NT2/D1 (cell line): ENCODE results near the gene CAGE1.
"Not testable (repeated sequence)": the region's sequence is repeated elsewhere in the genome, so short reads cannot be mapped to it uniquely, and the experiment has no call there.

Experiments
- DNase-seq: peaks from one replicate; pipeline ENCODE4 v3.0.0-alpha.2; 2011; ENCODE audit warnings: low read depth, low spot score
- H3K27me3 ChIP-seq: 2 replicates; pipeline ENCODE4 v1.6.0; 2011; ENCODE audit warnings: mild to moderate bottlenecking; ENCODE audit not compliant: insufficient read length, insufficient read depth
- H3K36me3 ChIP-seq: 2 replicates; pipeline ENCODE4 v1.6.1; 2011; ENCODE audit warnings: mild to moderate bottlenecking, low read length, mixed read lengths; ENCODE audit not compliant: insufficient read depth, insufficient read length
- H3K4me1 ChIP-seq: 2 replicates; pipeline ENCODE4 v1.5.1; 2011; ENCODE audit not compliant: insufficient read depth, insufficient read length
- H3K4me3 ChIP-seq: 2 replicates; pipeline ENCODE4 v1.5.1; 2011; ENCODE audit warnings: low read depth; ENCODE audit not compliant: insufficient read length
- H3K9ac ChIP-seq: 2 replicates; pipeline ENCODE4 v1.6.0; 2011; ENCODE audit warnings: low read depth; ENCODE audit not compliant: insufficient read length
- H3K9me3 ChIP-seq: 2 replicates; pipeline ENCODE4 v1.5.1; 2011; ENCODE audit warnings: mild to moderate bottlenecking, low read length; ENCODE audit not compliant: insufficient read depth
- SUZ12 ChIP-seq: IDR thresholded peaks from 2 replicates; pipeline ENCODE4 v1.6.1; 2011; ENCODE audit not compliant: insufficient read length, insufficient read depth; ENCODE audit errors: extremely low read depth
- YY1 ChIP-seq: IDR thresholded peaks from 2 replicates; pipeline ENCODE4 v1.6.1; 2011; ENCODE audit not compliant: insufficient read length, insufficient read depth
- ZNF274 ChIP-seq: IDR thresholded peaks from 2 replicates; pipeline ENCODE4 v1.6.1; 2011; ENCODE audit warnings: mild to moderate bottlenecking, low read depth, low read length

CAGE1 gene

DNA sequence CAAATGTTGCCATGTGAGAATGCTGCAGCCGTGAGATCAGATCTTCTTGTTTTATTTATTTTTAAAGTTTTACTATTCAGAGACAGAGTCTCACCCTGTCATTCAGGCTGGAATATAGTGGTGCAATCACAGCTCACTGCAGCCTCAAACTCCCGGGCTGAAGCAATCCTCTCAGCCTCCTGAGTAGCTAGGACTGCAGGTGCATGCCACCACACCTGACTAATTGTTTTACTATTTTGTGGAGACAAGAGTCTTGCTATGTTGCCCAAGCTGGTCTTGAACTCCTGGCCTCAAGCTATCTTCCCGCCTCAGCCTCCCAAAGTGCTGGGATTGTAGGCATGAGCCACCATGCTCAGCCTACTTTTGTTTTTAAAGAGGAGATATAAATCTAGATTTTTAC lies 54.0 kb downstream of the CAGE1 start:
- no peak for DNase-seq
- TF ChIP-seq YY1 (no peak), ZNF274 (no peak), SUZ12 (no peak)
- Histone ChIP-seq H3K9ac (no peak overlapping the region), H3K4me3 (no peak overlapping the region), H3K9me3 (0 out of 2 replicates have a peak, but pooled peaks cover 1% of the 10 kb centered on the region), H3K4me1 (no peaks in the 10 kb centered on the region), H3K27me3 (no peaks in the 10 kb centered on the region), H3K36me3 (no peaks in the 10 kb centered on the region)

DNA sequence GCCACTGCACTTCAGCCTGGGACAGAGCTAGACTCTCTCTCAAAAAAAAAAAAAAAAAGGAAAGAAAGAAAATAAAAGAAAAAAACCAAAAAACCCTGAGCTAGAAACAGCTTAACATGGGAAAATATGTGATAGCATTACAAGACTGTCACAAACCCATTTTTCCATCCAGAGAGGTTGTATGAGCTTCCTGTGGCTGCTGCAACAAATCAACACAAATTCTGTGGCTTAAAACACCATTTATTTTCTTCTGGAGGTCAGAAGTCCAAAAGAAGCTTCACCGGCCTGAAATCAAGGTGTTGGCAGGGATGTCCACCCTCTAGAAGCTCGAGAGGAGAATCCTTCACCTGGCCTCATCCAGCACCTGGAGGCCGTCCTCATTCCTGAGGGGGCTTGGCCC lies 54.9 kb downstream of the CAGE1 start:
- Histone ChIP-seq H3K4me1 (no peaks in the 10 kb centered on the region), H3K9ac (no peak overlapping the region), H3K9me3 (no peaks in the 10 kb centered on the region), H3K4me3 (no peak overlapping the region), H3K27me3 (no peaks in the 10 kb centered on the region), H3K36me3 (no peaks in the 10 kb centered on the region)
- no peak for TF ChIP-seq ZNF274
- no peak for TF ChIP-seq YY1
- no peak for TF ChIP-seq SUZ12
- no peak for DNase-seq

DNA sequence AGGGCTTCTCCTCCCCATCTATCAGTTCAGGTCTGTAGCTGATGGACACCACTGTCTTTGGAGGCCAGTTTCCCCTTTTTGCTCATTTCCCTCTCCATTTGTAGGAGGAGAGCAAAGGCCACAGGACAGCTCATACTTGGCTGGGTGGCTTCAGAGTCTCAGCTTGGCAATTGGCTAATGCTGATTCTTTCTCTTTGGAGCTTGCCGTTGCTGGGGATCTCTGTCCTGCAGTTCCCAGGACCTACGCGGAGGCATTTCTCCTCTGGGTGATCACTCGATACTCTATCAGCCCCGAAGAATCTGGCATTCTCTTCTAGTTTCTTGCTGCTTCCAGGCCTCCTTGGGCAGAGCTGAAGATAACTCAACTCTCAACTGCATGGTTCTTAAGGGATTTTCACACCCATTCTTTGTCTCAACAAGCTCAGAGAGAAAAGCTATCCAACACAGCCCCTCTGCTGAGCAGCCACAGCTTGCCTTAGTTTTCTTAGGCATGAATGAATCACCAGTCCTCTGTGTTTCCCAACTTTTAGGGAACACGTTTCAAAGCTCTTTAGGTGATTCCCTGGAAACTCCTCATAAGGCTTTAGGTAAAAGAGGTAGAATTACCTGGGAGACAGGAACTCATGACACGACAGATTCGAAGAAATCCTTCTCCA lies 57.3 kb downstream of the CAGE1 start:
- Histone ChIP-seq H3K4me1 (no peaks in the 10 kb centered on the region), H3K36me3 (no peaks in the 10 kb centered on the region), H3K27me3 (no peaks in the 10 kb centered on the region), H3K9ac (no peak overlapping the region), H3K9me3 (no peaks in the 10 kb centered on the region), H3K4me3 (no peak overlapping the region)
- TF ChIP-seq SUZ12 (no peak), YY1 (no peak), ZNF274 (no peak)
- DNase-seq, result no peak

- no peaks in the 10 kb centered on the region for H3K27me3 ChIP-seq
- TF ChIP-seq ZNF274 (no peak), SUZ12 (no peak), YY1 (no peak)
- H3K9ac ChIP-seq, result no peak overlapping the region
- no peak for DNase-seq
- H3K9me3 ChIP-seq, result no peaks in the 10 kb centered on the region
- no peaks in the 10 kb centered on the region for H3K4me1 ChIP-seq
- H3K36me3 ChIP-seq, result no peaks in the 10 kb centered on the region
- H3K4me3 ChIP-seq, result no peak overlapping the region
Measured at GRCh38 chr6:7331452-7331851, 58.1 kb downstream of the CAGE1 start.

- H3K9me3 ChIP-seq, result no peaks in the 10 kb centered on the region
- no peak for TF ChIP-seq SUZ12
- TF ChIP-seq YY1, result no peak
- no peak for TF ChIP-seq ZNF274
- H3K36me3 ChIP-seq, result no peaks in the 10 kb centered on the region
- no peaks in the 10 kb centered on the region for H3K4me1 ChIP-seq
- H3K4me3 ChIP-seq, result no peak overlapping the region
- no peak overlapping the region for H3K9ac ChIP-seq
- H3K27me3 ChIP-seq, result no peaks in the 10 kb centered on the region
- DNase-seq, result no peak
Measured at GRCh38 chr6:7328243-7328642, 61.3 kb downstream of the CAGE1 start.

GRCh38 chr6:7325750-7326149 lies 63.8 kb downstream of the CAGE1 start:
- no peak overlapping the region for H3K9ac ChIP-seq
- TF ChIP-seq ZNF274 (no peak), SUZ12 (no peak), YY1 (no peak)
- H3K4me1 ChIP-seq, result no peaks in the 10 kb centered on the region
- no peak overlapping the region for H3K4me3 ChIP-seq
- no peaks in the 10 kb centered on the region for H3K9me3 ChIP-seq
- H3K27me3 ChIP-seq, result no peaks in the 10 kb centered on the region
- DNase-seq, result no peak
- no peaks in the 10 kb centered on the region for H3K36me3 ChIP-seq

GRCh38 chr6:7324520-7324919 lies 65.0 kb downstream of the CAGE1 start:
- H3K4me1 ChIP-seq, result no peaks in the 10 kb centered on the region
- DNase-seq, result no peak
- TF ChIP-seq SUZ12, result no peak
- TF ChIP-seq YY1, result no peak
- no peak for TF ChIP-seq ZNF274

DNA sequence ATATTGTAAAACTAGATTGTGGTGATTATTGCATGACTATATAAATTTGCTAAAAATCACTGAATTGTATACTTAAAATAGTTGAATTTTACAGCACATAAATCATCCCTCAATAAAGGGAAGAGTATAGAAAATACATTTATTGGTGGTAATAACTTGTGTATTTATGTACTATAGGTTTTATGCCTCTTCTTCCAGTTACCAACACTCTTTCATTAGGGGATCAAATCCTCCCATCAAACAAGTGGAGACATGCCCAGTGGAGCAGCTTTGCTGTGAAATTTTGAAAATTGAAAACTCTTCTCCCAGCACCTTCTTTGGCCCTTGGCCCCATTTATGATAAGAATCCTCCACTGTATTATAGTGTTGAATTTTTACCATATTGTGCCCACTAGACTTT lies 66.5 kb downstream of the CAGE1 start:
- Histone ChIP-seq H3K36me3 (no peaks in the 10 kb centered on the region), H3K9me3 (no peaks in the 10 kb centered on the region), H3K9ac (no peak overlapping the region), H3K27me3 (no peaks in the 10 kb centered on the region), H3K4me3 (no peak overlapping the region), H3K4me1 (no peaks in the 10 kb centered on the region)
- DNase-seq, result no peak
- TF ChIP-seq YY1, result no peak
- TF ChIP-seq ZNF274, result no peak
- TF ChIP-seq SUZ12, result no peak

More at GRCh38 chr6:7324520-7324919, 65.0 kb downstream of the CAGE1 start:
- H3K4me3 ChIP-seq, result no peak overlapping the region
- no peaks in the 10 kb centered on the region for H3K36me3 ChIP-seq
- H3K9me3 ChIP-seq, result no peaks in the 10 kb centered on the region
- H3K27me3 ChIP-seq, result no peaks in the 10 kb centered on the region
- no peak overlapping the region for H3K9ac ChIP-seq

DNA sequence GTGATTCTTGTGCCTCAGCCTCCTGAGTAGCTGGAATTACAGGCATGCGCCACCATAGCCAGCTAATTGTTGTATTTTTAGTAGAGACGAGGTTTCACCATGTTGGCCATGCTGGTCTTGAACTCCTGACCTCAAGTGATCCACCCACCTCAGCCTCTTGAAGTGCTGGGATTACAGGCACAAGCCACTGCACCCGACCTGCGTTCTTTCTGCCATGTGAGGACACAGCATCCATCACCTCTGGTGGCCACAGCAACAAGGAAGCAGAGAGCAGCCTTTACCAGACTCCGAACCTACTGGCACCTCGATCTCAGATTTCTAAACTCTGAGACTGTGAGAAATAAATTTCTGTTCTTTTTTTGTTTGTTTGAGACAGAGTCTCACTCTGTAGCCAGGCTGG lies 67.7 kb downstream of the CAGE1 start:
- not testable (repeated sequence) for H3K9ac ChIP-seq, H3K4me1 ChIP-seq, H3K4me3 ChIP-seq, H3K36me3 ChIP-seq, DNase-seq, H3K27me3 ChIP-seq, H3K9me3 ChIP-seq

GRCh38 chr6:7319406-7319805 lies 70.1 kb downstream of the CAGE1 start:
- not testable (repeated sequence) for H3K36me3 ChIP-seq, H3K4me3 ChIP-seq, H3K4me1 ChIP-seq, H3K9ac ChIP-seq, H3K9me3 ChIP-seq, DNase-seq, H3K27me3 ChIP-seq
